ENCODE measurements around the gene EXOC3. TPM values are rescaled to one million over a fixed set of nuclear protein-coding genes. Genes with fewer than 3 reads are reported as not detected.

Gene EXOC3
- total and polyA plus RNA-seq, 3 experiments from 2014 or later, result 42.9 to 52.4 (median 50.2) TPM

DNA sequence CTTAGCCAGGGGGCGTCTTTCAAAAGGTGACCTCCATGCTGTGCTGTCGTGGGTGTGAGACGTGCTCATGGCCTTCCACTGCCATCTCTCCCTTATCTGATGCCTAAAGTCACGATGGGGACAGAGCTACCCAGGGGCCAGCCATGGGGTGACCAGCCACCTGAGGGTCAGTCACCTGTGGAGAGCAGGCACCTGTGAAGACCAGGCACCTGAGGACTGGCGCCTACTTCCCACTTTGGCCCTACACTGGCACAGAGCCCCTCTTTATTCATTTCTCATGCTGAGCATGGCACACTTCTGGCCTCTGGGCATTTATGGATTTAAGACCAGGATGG, 6.4 kb upstream of the EXOC3 start:
- Mint-ChIP-seq H3K4me3 (no peak overlapping the region), H3K36me3 (no peaks in the 10 kb centered on the region), H3K27ac (peak overlapping the region in 1 of 8 donors; percentile 66), H3K9me3 (no peaks in the 10 kb centered on the region), H3K4me1 (peaks cover 0 to under 1% (median under 1%) of the 10 kb centered on the region in 3 donors), H3K27me3 (peaks cover 2 to 21% of the 10 kb centered on the region in 2 donors)
- H3K4me3 ChIP-seq (ENCODE audit: low read length), result no peak overlapping the region
- ChIA-PET POLR2A (no interaction called here), CTCF (interaction anchor here (1.1 kb wide), 1 partner anchor 119 kb away, joined by 3 read pairs; no protein-coding TSS in a partner anchor)
- H3K27ac ChIP-seq (ENCODE audit: low read depth, low read length), result no peak overlapping the region
- H3K9me3 ChIP-seq (ENCODE audit: low read length), result no peaks in the 10 kb centered on the region
- no peaks in the 10 kb centered on the region for H3K36me3 ChIP-seq (ENCODE audit: insufficient read depth, low read length)
- no peak for DNase-seq
- H3K27me3 ChIP-seq (ENCODE audit: insufficient read depth, low read length, poor library complexity, severe bottlenecking), result no peaks in the 10 kb centered on the region
- H3K4me1 ChIP-seq (ENCODE audit: insufficient read depth, low read length), result no peaks in the 10 kb centered on the region

GRCh38 chr5:437281-437771, 5.7 kb upstream of the EXOC3 start:
- ChIA-PET CTCF (interaction anchor here (1.1 to 2.3 kb wide), 2 partner anchors 9 to 120 kb away, joined by 3 to 8 read pairs; no protein-coding TSS in a partner anchor), POLR2A (no interaction called here)
- Mint-ChIP-seq H3K27ac (no peak overlapping the region), H3K9me3 (no peaks in the 10 kb centered on the region), H3K4me1 (peaks cover 0 to 8% (median 3%) of the 10 kb centered on the region in 3 donors), H3K36me3 (no peaks in the 10 kb centered on the region), H3K4me3 (no peak overlapping the region), H3K27me3 (peaks cover 2 to 14% of the 10 kb centered on the region in 2 donors)
- no peak for DNase-seq
- no peaks in the 10 kb centered on the region for H3K36me3 ChIP-seq (ENCODE audit: insufficient read depth, low read length)
- no peak overlapping the region for H3K27ac ChIP-seq (ENCODE audit: low read depth, low read length)
- H3K27me3 ChIP-seq (ENCODE audit: insufficient read depth, low read length, poor library complexity, severe bottlenecking), result no peaks in the 10 kb centered on the region
- H3K9me3 ChIP-seq (ENCODE audit: low read length), result no peaks in the 10 kb centered on the region
- no peak overlapping the region for H3K4me3 ChIP-seq (ENCODE audit: low read length)
- H3K4me1 ChIP-seq (ENCODE audit: insufficient read depth, low read length), result peaks cover 6% of the 10 kb centered on the region

DNA sequence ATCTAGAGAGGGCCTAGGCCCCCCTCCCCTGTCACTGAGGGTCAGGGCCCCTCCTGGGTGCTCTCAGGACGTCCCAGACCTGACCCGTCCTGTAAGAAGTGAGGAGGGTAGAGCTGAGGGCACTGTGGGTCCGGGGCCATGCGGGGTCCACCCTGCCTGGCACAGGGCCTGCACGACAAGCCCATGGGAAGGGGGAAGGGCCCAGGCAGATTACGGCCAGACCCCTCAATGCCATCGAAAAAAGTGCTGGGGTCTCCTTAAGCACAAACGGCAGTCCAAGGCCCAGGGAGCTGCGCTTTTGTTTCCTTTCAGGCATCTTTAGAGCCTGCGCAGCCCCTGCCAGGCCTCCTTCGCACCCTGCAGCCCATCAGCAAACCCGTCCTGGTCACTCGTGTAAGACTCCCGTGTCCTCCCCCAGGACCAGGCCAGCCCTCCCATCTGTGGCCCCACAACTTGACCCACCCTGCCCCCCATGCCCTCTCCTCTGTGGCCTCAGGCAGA, 4.4 kb upstream of the EXOC3 start:
- H3K4me1 Mint-ChIP-seq, result peaks cover 2 to 14% (median 7%) of the 10 kb centered on the region in 3 donors
- no peaks in the 10 kb centered on the region for H3K9me3 Mint-ChIP-seq
- POLR2A ChIA-PET, result no interaction called here
- no peak overlapping the region for H3K27ac ChIP-seq (ENCODE audit: low read depth, low read length)
- H3K27ac Mint-ChIP-seq, result no peak overlapping the region
- no peaks in the 10 kb centered on the region for H3K36me3 ChIP-seq (ENCODE audit: insufficient read depth, low read length)
- no peak overlapping the region for H3K4me3 Mint-ChIP-seq
- H3K27me3 ChIP-seq (ENCODE audit: insufficient read depth, low read length, poor library complexity, severe bottlenecking), result no peaks in the 10 kb centered on the region
- no peak for DNase-seq
- H3K4me3 ChIP-seq (ENCODE audit: low read length), result no peak overlapping the region
- peaks cover 2 to 14% of the 10 kb centered on the region in 2 donors for H3K27me3 Mint-ChIP-seq
- H3K4me1 ChIP-seq (ENCODE audit: insufficient read depth, low read length), result peaks cover 11% of the 10 kb centered on the region
- CTCF ChIA-PET, result interaction anchor here (2.3 kb wide), 1 partner anchor 8 kb away, joined by 8 read pairs; no protein-coding TSS in a partner anchor
- H3K9me3 ChIP-seq (ENCODE audit: low read length), result no peaks in the 10 kb centered on the region
- H3K36me3 Mint-ChIP-seq, result peaks cover 0 to 3% (median 0%) of the 10 kb centered on the region in 3 donors

- Mint-ChIP-seq H3K27ac (no peak overlapping the region), H3K27me3 (peaks cover 2 to 14% of the 10 kb centered on the region in 2 donors), H3K4me3 (no peak overlapping the region), H3K36me3 (peaks cover 0 to 3% (median 0%) of the 10 kb centered on the region in 3 donors), H3K4me1 (peaks cover 6 to 21% (median 11%) of the 10 kb centered on the region in 3 donors), H3K9me3 (no peaks in the 10 kb centered on the region)
- Histone ChIP-seq H3K27me3 (ENCODE audit: insufficient read depth, low read length, poor library complexity, severe bottlenecking) (no peaks in the 10 kb centered on the region), H3K27ac (ENCODE audit: low read depth, low read length) (no peak overlapping the region), H3K36me3 (ENCODE audit: insufficient read depth, low read length) (no peaks in the 10 kb centered on the region), H3K4me1 (ENCODE audit: insufficient read depth, low read length) (peaks cover 17% of the 10 kb centered on the region), H3K4me3 (ENCODE audit: low read length) (no peak overlapping the region), H3K9me3 (ENCODE audit: low read length) (no peaks in the 10 kb centered on the region)
- ChIA-PET POLR2A (interaction anchor here (0.6 kb wide), 1 partner anchor 32 kb away, joined by 3 read pairs; no protein-coding TSS in a partner anchor), CTCF (interaction anchor here (1.1 to 2.3 kb wide), 2 partner anchors 7 to 8 kb away, joined by 3 to 8 read pairs; no protein-coding TSS in a partner anchor)
- no peak for DNase-seq
Observed at GRCh38 chr5:439181-439580, 3.8 kb upstream of the EXOC3 start.

DNA sequence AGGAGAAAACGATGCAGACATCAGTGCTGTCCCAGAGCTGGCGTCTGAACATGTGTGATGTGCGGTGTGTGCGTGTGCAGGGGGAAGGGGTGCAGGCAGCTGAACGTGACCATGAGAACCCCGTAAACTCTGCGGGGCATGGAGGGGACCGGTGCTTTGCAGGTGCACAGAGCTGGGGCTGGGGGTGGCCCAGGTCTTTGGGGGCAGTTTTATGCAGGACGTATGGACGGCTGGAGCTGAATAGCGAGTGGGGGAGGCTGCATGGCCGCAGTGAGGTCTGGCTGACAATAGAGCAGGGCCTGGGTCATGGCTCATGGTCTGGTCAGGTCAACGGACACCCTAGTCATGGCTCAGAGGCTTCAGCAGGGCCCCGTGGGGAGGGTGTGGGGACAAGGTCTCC, 3.3 kb upstream of the EXOC3 start:
- no peak overlapping the region for H3K27ac ChIP-seq (ENCODE audit: low read depth, low read length)
- Mint-ChIP-seq H3K9me3 (no peaks in the 10 kb centered on the region), H3K36me3 (peaks cover 0 to 4% (median 0%) of the 10 kb centered on the region in 3 donors), H3K27ac (peak overlapping the region in 1 of 8 donors; percentile 70), H3K4me3 (peak overlapping the region in 3 of 7 donors; percentile 38 to 78 (median 56)), H3K27me3 (peaks cover 2 to 14% of the 10 kb centered on the region in 2 donors), H3K4me1 (peaks cover 10 to 25% (median 15%) of the 10 kb centered on the region in 3 donors)
- no peak overlapping the region for H3K4me3 ChIP-seq (ENCODE audit: low read length)
- H3K4me1 ChIP-seq (ENCODE audit: insufficient read depth, low read length), result peaks cover 20% of the 10 kb centered on the region
- CTCF ChIA-PET, result interaction anchor here (1.1 kb wide), 1 partner anchor 9 kb away, joined by 3 read pairs; no protein-coding TSS in a partner anchor
- no peaks in the 10 kb centered on the region for H3K36me3 ChIP-seq (ENCODE audit: insufficient read depth, low read length)
- POLR2A ChIA-PET, result interaction anchor here (0.6 kb wide), 1 partner anchor 32 kb away, joined by 3 read pairs; no protein-coding TSS in a partner anchor
- no peaks in the 10 kb centered on the region for H3K9me3 ChIP-seq (ENCODE audit: low read length)
- no peaks in the 10 kb centered on the region for H3K27me3 ChIP-seq (ENCODE audit: insufficient read depth, low read length, poor library complexity, severe bottlenecking)
- DNase-seq, result no peak

GRCh38 chr5:440401-441201, 2.4 kb upstream of the EXOC3 start:
- DNase-seq, result peak in 1 of 5 donors; percentile 31
- Mint-ChIP-seq H3K9me3 (no peaks in the 10 kb centered on the region), H3K4me1 (peaks cover 16 to 33% (median 20%) of the 10 kb centered on the region in 3 donors), H3K4me3 (peak overlapping the region in 5 of 7 donors; percentile 10 to 56 (median 32)), H3K36me3 (peaks cover 0 to 8% (median 0%) of the 10 kb centered on the region in 3 donors), H3K27ac (no peak overlapping the region), H3K27me3 (peaks cover 2 to 12% of the 10 kb centered on the region in 2 donors)
- Histone ChIP-seq H3K4me3 (ENCODE audit: low read length) (no peak overlapping the region), H3K4me1 (ENCODE audit: insufficient read depth, low read length) (peaks cover 20% of the 10 kb centered on the region), H3K27ac (ENCODE audit: low read depth, low read length) (no peak overlapping the region), H3K27me3 (ENCODE audit: insufficient read depth, low read length, poor library complexity, severe bottlenecking) (no peaks in the 10 kb centered on the region), H3K9me3 (ENCODE audit: low read length) (no peaks in the 10 kb centered on the region), H3K36me3 (ENCODE audit: insufficient read depth, low read length) (no peaks in the 10 kb centered on the region)
- POLR2A ChIA-PET, result no interaction called here
- CTCF ChIA-PET, result no interaction called here

- ChIA-PET CTCF (interaction anchor here (0.9 kb wide), 1 partner anchor 938 kb away, joined by 4 read pairs; no protein-coding TSS in a partner anchor), POLR2A (no interaction called here)
- Histone ChIP-seq H3K27me3 (ENCODE audit: insufficient read depth, low read length, poor library complexity, severe bottlenecking) (no peaks in the 10 kb centered on the region), H3K4me3 (ENCODE audit: low read length) (peak overlapping the region; percentile 96), H3K36me3 (ENCODE audit: insufficient read depth, low read length) (no peaks in the 10 kb centered on the region), H3K9me3 (ENCODE audit: low read length) (no peaks in the 10 kb centered on the region), H3K27ac (ENCODE audit: low read depth, low read length) (no peak overlapping the region), H3K4me1 (ENCODE audit: insufficient read depth, low read length) (peaks cover 23% of the 10 kb centered on the region)
- H3K27ac Mint-ChIP-seq, result peak overlapping the region in 7 of 8 donors; percentile 42 to 100 (median 96)
- H3K27me3 Mint-ChIP-seq, result peaks cover 0 to 3% of the 10 kb centered on the region in 2 donors
- peaks cover 3 to 16% (median 4%) of the 10 kb centered on the region in 3 donors for H3K36me3 Mint-ChIP-seq
- H3K4me1 Mint-ChIP-seq, result peaks cover 26 to 43% (median 29%) of the 10 kb centered on the region in 3 donors
- peak overlapping the region; percentile 88 to 97 (median 95) for H3K4me3 Mint-ChIP-seq
- H3K9me3 Mint-ChIP-seq, result no peaks in the 10 kb centered on the region
- DNase-seq, result no peak
Observed at GRCh38 chr5:441996-442334, 1.0 kb upstream of the EXOC3 start.

All from CD8-positive, alpha-beta memory T cell (primary cell).